Stimulated activated CD4-positive, alpha-beta T cell treated with anti-CD3 and anti-CD28 coated beads, Interleukin-2, amount 100 ng/mL, for 48 hours (primary cell): ENCODE data around the gene NRXN3.

Source experiments
- DNase-seq, 2 donors: peaks; one replicate each; pipeline ENCODE4 v3.0.0-alpha.2; 2020

Gene NRXN3

GRCh38 chr14:79407572-79407971, 1237.4 kb downstream of the NRXN3 start:
- no peak for DNase-seq

GRCh38 chr14:79408696-79409095, 1238.5 kb downstream of the NRXN3 start:
- no peak for DNase-seq

GRCh38 chr14:79411403-79412174, 1241.4 kb downstream of the NRXN3 start:
- no peak for DNase-seq

- DNase-seq = no peak
These were observed 1242.6 kb downstream of the NRXN3 start for GRCh38 chr14:79412822-79413221.

GRCh38 chr14:79413734-79414428, 1243.7 kb downstream of the NRXN3 start:
- no peak for DNase-seq

- no peak for DNase-seq
These were observed 1245.6 kb downstream of the NRXN3 start for GRCh38 chr14:79415726-79416125.

- no peak for DNase-seq
These were observed 1247.8 kb downstream of the NRXN3 start for GRCh38 chr14:79417961-79418360.

- no peak for DNase-seq
These were observed 1248.7 kb downstream of the NRXN3 start for GRCh38 chr14:79418649-79419415.

GRCh38 chr14:79419571-79420327, 1249.6 kb downstream of the NRXN3 start:
- DNase-seq = no peak

- DNase-seq = no peak
These were observed 1250.6 kb downstream of the NRXN3 start for GRCh38 chr14:79420725-79421124.

- DNase-seq = no peak
These were observed 1251.6 kb downstream of the NRXN3 start for GRCh38 chr14:79421811-79422210.

GRCh38 chr14:79424462-79424861, 1254.3 kb downstream of the NRXN3 start:
- no peak for DNase-seq

GRCh38 chr14:79426103-79426755, 1256.1 kb downstream of the NRXN3 start:
- DNase-seq = no peak

- no peak for DNase-seq
These were observed 1262.5 kb downstream of the NRXN3 start for GRCh38 chr14:79432640-79433039.

- no peak for DNase-seq
These were observed 1266.2 kb downstream of the NRXN3 start for GRCh38 chr14:79436335-79436734.

GRCh38 chr14:79437951-79438350, 1267.8 kb downstream of the NRXN3 start:
- DNase-seq = no peak

GRCh38 chr14:79438696-79439342, 1268.6 kb downstream of the NRXN3 start:
- no peak for DNase-seq

- DNase-seq = no peak
These were observed 1272.6 kb downstream of the NRXN3 start for GRCh38 chr14:79442786-79443185.

- no peak for DNase-seq
These were observed 1273.4 kb downstream of the NRXN3 start for GRCh38 chr14:79443602-79444001.

- no peak for DNase-seq
These were observed 1278.8 kb downstream of the NRXN3 start for GRCh38 chr14:79448960-79449359.

- DNase-seq = no peak
These were observed 1281.4 kb downstream of the NRXN3 start for GRCh38 chr14:79451601-79452000.

GRCh38 chr14:79453276-79453675, 1283.1 kb downstream of the NRXN3 start:
- DNase-seq = no peak
